ENCODE data around the gene KHDC1L. TPM values are rescaled to one million over a fixed set of nuclear protein-coding genes. Genes with fewer than 3 reads are reported as not detected.

KHDC1L gene
- total and polyA plus RNA-seq, 4 donors = 0.66 TPM; not detected in 3

Other genes with a start within 250 kb of the KHDC1L start
- gene KHDC1, start 37.7 kb upstream of the KHDC1L start, total RNA-seq = 1 to 10 TPM; 1.8 to 2.8 TPM
- 1 to 10 TPM; 3.6 to 4.0 TPM for gene KHDC1, start 37.7 kb upstream of the KHDC1L start, polyA plus RNA-seq
- not detected for gene DPPA5, start 128.8 kb upstream of the KHDC1L start, total RNA-seq
- gene DPPA5, start 128.8 kb upstream of the KHDC1L start, polyA plus RNA-seq = under 1 TPM in 1 of 2 donors, not detected in 1; 0.38 TPM
- gene KHDC3L, start 137.2 kb upstream of the KHDC1L start, total RNA-seq = not detected
- gene KHDC3L, start 137.2 kb upstream of the KHDC1L start, polyA plus RNA-seq = not detected
- under 1 TPM in 1 of 2 donors, not detected in 1; 0.39 TPM for gene OOEP, start 144.4 kb upstream of the KHDC1L start, total RNA-seq
- gene OOEP, start 144.4 kb upstream of the KHDC1L start, polyA plus RNA-seq = 1 to 10 TPM in 1 of 2 donors, under 1 TPM in 1; 0.84 to 1.1 TPM
- gene DDX43, start 169.3 kb upstream of the KHDC1L start, total RNA-seq = under 1 TPM; 0.71 to 0.78 TPM
- gene DDX43, start 169.3 kb upstream of the KHDC1L start, polyA plus RNA-seq = 1 to 10 TPM in 1 of 2 donors, not detected in 1; 1.6 TPM
- 10 to 100 TPM in 1 of 2 donors, 1 to 10 TPM in 1; 8.7 to 10.8 TPM for gene CGAS, start 226.8 kb upstream of the KHDC1L start, total RNA-seq
- 1 to 10 TPM; 2.5 to 3.6 TPM for gene CGAS, start 226.8 kb upstream of the KHDC1L start, polyA plus RNA-seq
- gene MTO1, start 236.2 kb upstream of the KHDC1L start, total RNA-seq = 10 to 100 TPM; 21.9 to 33.0 TPM
- 10 to 100 TPM in 1 of 2 donors, 1 to 10 TPM in 1; 6.3 to 13.3 TPM for gene MTO1, start 236.2 kb upstream of the KHDC1L start, polyA plus RNA-seq